GM21723 (cell line): ENCODE data around the gene FRS2.
A peak's percentile ranks its signal among the peaks of the same experiment; 100 is the strongest.
"Not testable (repeated sequence)": the region's sequence is repeated elsewhere in the genome, so short reads cannot be mapped to it uniquely, and the experiment has no call there.

Experiments
- ATAC-seq: cut with Tn5 transposase; IDR thresholded peaks from one replicate; pipeline ENCODE4 v1.9.1; 2021; ENCODE audit warnings: mild to moderate bottlenecking, moderate library complexity; ENCODE audit not compliant: unreplicated experiment

FRS2 gene

DNA sequence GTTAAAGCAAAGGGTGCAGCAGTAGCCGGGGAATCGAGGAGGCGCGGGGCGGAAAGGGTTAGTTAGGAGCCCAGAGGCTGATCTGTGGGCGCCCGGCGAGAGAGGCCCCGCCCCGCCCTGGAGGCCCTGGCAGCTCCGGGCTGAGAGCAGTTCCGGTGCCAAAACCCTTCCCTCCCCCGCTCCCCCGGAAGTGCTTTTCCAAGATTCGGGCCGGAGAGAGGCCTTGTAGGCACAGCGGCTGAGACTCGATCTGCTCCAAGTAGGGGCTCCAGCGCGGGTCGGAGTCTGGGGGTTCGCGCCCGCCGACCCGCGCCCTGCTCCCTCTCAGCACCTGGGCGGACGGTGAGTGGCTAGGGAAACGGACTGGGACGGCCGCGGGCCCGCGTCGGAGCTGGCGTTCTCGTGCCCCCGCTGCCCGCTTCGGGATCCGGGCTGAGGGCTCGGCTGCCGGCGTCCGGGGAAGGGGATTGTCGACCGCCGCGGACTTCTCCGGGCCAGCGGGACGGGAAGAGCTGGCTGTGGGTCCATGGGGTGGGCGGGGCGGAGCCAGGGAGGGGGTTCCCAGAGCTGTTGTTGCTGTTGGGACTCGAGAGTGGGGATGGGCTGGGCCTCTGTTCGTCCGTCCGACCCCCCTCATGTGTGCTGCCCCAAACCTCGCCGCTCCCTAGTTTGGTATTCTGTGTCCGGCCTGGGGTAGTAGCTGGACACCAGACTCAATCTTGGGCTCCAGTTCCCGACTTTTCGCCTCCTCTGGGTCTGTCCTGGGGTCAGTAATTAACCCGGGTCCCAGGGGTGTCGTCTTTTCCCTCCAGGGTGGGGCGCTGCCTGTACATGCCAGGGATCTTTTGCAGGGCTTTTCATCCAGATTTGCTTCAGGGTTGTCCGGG lies at the start of gene FRS2:
FRS2 (plus strand) TSS at position 200 of the 887 bp plus-strand sequence. CDS start 98,643 bp downstream, outside the sequence.
- ATAC-seq = peak; percentile 95

GRCh38 chr12:69421548-69421947 lies 48.6 kb upstream of the FRS2 start:
- ATAC-seq = no peak

GRCh38 chr12:69423037-69423905 lies 46.9 kb upstream of the FRS2 start:
- no peak for ATAC-seq

DNA sequence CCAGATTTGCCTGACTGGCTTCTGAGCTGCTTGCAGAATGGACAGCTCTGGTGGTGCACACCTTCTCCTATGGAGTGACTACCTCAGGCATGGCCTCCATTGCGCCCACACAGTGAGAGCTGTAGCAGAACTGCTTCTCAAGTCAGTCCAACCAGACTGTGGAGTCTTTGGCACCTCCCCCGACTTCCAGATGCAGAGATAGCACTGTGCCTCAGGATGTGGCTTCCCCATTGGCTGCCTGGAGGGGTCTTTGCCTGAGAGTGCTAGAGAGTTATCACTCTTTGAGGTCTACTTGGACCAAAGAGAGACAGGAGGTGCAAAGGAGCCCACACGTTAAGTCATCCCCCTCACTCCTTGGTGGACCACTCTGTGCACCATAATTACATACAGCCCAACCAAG lies 44.8 kb upstream of the FRS2 start:
- no peak for ATAC-seq

DNA sequence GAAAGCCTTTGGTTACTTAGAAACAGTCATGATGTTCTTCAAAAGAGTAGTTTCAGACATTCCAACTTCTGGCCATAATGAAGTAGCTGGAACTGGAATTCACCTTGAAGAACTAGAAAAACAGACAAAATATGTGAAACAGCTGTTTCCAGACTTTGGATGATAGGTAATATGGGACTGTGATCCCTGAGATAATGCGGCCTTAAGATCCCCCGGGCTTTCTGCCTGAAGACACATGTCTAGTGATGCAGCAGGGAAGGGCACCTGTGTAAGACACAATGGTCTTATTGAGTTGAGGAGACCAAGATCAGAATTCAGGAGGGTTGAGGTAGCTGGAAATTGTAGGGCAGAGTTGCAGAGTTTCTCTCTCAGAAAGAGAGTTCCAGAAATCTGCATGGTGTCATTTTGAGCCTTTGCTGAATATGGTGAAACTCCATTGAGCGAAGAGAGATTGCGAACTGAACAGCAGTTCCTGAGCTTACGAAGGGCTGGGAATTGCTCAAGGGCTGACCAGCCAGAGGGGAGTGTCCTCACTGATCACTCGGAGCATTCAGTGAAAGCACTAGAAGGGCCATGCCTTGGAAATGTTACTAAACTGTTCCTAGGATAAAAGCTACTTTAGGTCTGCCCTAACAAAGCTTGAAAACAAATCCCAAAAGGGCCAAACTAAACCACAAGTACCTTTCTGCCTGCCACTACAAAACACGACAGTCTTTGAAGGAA lies 41.7 kb upstream of the FRS2 start:
- no peak for ATAC-seq

DNA sequence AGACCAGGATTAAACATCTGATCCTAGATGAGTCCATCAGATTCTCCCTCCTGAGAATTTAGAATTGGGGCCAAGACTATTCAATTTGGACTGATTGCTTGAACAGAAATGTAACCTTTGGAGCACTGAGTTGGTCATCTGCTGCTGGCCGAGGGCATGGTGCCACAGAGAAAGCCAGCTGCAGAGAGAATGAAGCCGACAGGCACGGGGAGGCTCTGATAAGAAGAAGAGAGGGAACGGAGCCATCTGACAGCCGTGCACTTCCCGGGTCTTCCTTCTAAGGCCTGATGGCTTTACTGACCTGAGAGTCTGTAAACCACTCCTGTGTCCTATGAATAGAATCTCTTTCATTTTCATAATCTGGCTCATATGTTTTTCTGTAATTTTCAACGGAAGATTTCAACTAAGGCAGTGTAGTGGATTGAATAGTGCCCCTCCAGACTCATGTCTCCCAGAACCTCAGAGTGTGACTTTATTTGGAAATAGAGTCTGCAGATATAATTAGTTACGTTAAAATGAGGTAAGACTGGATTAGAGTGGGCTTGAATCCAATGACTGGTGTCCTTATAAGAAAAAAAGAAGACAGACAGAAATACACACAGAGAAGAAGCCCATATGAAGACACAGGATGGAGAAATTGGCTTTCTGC lies 39.1 kb upstream of the FRS2 start:
- ATAC-seq = no peak

DNA sequence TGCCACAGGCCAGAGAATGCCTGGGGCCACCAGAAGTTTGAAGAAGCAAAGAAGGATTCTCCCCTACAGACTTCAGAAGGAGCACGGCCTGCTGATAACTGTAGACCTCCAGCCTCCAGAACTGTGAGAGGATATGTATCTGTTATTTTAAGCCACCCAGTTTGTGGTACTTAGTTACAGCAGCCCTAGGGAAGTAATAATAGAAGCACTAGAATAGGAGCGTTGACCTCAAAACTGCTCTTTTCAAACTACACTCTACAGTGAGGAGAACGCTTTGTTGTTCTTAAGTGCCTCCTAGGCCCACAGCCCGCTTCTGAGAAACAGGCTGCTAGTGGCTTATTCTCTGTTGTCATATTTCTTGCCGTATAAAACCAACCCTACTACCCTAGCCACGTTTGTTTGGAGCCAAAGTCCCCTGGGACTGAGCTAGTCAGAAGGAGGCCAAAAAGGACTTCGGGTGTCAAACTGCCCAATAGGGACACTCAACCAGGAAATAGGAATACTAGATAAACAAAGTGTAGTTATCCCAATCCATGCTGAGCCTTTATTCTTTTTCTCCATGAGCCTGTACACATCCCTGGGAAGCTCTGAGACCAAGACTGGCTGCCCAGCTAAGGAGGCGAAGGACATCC lies 38.5 kb upstream of the FRS2 start:
- ATAC-seq = no peak

DNA sequence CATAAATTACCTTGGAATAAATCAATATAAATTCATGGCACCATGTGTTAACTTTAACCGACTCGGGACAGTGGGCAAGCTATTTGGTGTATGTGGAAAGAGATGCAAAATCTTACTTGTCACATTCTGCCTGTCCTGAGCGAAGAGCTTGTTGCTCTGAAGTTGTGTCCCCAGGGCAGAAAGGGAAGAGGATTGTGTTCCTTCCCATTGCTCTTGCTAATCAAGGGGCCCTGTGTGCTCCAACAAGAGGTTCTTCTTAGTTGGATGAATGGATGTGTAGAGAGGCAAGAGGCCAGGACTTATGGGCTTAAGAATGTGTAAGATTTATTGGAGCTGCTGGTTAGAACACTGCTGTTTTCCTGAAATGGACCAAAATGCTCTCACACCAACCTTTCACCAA lies 36.5 kb upstream of the FRS2 start:
- no peak for ATAC-seq

GRCh38 chr12:69435644-69436043 lies 34.5 kb upstream of the FRS2 start:
- ATAC-seq = no peak

GRCh38 chr12:69437073-69437472 lies 33.1 kb upstream of the FRS2 start:
- no peak for ATAC-seq

DNA sequence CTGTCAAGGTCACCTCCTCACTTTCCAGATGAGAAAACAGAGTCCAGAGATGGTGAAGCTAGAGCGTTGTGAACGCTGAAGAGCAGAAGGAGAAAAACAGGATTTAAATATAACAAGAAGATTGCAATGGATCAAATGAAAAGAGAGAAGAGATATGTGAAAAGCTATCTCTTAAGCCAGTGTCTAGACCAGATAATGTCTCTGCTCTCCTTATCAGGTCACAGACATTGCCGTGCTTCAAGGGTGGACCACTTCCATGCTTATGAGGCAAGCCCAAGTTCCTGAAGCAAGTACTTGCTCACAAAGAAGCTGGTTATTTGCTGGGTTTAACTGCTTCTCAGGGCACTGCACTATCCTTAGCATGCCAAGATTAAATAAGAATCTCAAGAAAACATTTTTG lies 31.6 kb upstream of the FRS2 start:
- ATAC-seq = no peak

DNA sequence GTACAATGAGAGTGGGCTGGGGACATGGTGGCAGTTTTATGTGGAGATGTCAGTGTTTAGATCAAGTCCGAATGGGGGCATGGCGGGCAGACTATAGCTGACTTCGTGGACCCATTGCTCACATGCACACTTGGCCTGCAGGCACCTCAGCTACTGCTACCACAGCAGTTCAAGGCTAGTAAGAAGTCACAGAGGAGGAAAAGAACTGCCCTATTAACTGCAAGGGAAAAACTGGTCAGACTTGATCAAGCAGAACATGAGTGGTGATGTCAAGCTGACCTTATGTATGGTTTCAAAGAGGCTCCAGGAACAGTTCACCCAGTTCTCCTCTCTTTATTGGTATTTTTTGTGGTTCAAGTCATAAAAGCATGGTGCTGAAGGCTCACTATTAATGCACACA lies 30.2 kb upstream of the FRS2 start:
- ATAC-seq = no peak

GRCh38 chr12:69440886-69441285 lies 29.3 kb upstream of the FRS2 start:
- ATAC-seq = no peak

DNA sequence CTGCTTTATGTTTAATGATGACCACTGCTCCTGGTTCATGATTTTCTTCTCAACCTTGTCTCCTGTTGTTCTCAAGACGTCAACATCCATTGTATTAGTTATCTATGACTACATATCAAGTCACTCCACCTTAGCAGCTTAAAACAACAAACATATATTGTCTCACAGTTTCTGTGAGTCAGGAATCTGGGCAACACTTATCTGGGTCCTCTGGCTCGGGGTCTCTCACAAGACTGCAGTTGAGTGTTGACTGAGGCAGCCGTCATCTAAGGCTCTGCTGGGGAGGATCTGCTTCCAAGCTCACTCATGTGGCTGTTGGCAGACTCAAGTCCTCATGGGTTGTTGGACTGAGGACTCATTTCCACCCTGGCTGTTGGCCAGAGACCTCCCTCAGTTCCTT lies 27.3 kb upstream of the FRS2 start:
- ATAC-seq = no peak

DNA sequence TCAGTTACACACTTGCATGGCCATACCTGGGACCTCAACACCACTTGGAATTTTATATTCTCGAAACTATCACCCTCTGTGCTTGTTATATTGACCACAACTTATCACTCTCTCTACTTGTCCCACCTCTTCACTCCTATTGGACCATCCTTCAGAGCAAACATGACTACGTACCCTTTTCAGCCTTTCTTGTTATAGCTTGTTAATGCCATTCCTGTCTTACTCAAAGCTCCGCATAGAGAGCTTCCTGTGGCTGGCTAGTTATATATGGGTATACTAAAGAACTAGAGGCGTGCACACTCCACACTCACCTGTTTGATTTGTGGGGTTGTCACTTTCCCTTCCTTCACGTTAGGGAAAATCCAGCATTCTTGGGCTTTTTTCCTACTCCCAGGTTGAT lies 26.3 kb upstream of the FRS2 start:
- ATAC-seq = no peak

DNA sequence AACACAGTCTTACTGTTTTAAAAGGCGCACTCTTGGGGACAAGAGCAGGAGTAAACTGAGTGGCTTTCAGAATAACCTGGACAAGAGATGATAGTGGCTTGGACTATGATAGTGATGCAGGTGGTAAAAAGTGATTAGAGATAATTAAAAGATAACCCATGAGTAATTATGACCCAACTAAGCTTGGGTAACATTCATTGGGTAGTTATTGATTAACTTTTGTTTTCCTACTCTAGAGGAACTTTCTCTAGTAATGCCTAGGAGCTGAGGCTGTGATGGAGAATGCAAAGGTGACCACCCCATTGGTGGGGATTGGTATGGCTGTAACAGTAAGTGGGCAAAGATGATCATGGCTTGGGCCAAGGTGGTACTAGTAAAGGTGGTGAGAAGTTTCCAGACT lies 22.3 kb upstream of the FRS2 start:
- no peak for ATAC-seq

DNA sequence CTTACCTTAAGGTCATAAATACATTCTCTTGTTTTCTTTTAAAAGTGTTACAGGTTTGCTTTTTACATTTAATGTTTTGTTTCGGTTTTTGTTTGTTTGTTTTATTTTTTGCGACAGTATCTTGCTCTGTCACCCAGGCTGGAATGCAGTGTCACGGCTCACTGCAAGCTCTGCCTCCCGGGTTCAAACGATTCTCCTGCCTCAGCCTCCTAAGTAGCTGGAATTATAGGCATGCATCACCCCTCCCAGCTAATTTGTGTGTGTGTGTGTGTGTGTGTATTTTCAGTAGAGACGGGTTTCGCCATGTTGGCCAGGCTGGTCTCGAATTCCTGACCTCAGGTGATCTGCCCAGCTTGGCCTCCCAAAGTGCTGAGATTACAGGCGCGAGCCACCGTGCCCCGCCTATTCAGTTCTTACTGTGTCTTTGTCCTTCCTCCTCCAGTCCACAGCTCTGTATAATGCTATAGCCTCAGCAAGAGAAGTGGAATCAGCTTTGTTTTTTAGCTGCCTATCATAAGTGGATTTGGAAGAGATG lies 17.5 kb upstream of the FRS2 start:
- not testable (repeated sequence) for ATAC-seq

DNA sequence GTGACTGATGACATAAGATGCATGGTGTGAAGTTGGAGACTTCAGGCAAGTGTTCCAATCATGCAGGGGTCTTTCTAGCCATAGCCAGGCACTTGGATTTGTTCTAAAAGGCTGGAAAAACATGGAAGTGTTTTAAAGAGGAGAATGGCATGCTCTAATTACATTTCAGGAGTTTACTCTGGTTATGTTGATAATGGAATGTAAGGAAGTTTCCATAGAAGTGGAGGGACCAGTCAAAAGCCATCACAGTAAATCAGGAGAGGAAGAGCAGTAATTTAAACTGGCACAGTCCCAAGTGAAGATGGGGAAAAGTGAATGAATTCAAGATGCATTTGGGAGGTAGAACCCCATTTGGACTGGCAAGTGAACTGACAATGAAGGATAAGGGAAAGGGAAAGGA lies 13.9 kb upstream of the FRS2 start:
- ATAC-seq = no peak

GRCh38 chr12:69457433-69457832 lies 12.8 kb upstream of the FRS2 start:
- no peak for ATAC-seq

- ATAC-seq = no peak
Measured at GRCh38 chr12:69459477-69459876, 10.7 kb upstream of the FRS2 start.
